Choroid plexus epithelial cell (primary cell): ENCODE results near the gene NOP9.
"Not testable (repeated sequence)": the region's sequence is repeated elsewhere in the genome, so short reads cannot be mapped to it uniquely, and the experiment has no call there.

Source experiments
- DNase-seq: peaks from one replicate; pipeline ENCODE4 v3.0.0-alpha.2; 2010; ENCODE audit warnings: low read depth
- H3K4me3 ChIP-seq: 2 replicates; pipeline ENCODE4 v1.5.1; 2011; ENCODE audit warnings: low read depth, mild to moderate bottlenecking, control low read depth, low read length, moderate library complexity
- TF ChIP-seq, protein P1 (sequence below): conservative IDR thresholded peaks from 2 replicates; pipeline ENCODE4 v1.5.1; 2011; ENCODE audit warnings: low read depth, mild to moderate bottlenecking, control low read depth, inconsistent platforms, low read length, moderate library complexity

NOP9 gene

DNA sequence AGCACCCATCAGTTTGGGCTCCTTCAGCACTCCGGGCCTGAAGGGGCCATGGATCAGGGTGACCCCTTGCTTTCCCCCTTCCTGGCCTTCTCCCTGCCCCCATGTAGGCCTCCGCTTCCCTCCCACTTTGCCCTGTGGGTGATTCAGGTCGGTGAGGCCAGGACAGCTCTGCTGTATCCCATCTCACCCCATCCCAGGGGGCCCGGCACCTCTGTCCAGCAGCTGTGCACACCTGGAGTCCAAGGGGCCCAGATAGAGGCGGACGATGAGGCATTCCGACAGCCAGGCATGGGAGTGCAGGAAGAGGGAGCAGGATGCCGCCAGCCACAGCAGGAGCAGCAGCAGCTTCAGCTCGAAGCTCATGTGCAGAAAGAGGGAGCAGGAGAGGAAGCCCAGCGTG is 23.0 kb downstream of the NOP9 start:
- H3K4me3 ChIP-seq: no peak overlapping the region
- TF ChIP-seq, protein P1, sequence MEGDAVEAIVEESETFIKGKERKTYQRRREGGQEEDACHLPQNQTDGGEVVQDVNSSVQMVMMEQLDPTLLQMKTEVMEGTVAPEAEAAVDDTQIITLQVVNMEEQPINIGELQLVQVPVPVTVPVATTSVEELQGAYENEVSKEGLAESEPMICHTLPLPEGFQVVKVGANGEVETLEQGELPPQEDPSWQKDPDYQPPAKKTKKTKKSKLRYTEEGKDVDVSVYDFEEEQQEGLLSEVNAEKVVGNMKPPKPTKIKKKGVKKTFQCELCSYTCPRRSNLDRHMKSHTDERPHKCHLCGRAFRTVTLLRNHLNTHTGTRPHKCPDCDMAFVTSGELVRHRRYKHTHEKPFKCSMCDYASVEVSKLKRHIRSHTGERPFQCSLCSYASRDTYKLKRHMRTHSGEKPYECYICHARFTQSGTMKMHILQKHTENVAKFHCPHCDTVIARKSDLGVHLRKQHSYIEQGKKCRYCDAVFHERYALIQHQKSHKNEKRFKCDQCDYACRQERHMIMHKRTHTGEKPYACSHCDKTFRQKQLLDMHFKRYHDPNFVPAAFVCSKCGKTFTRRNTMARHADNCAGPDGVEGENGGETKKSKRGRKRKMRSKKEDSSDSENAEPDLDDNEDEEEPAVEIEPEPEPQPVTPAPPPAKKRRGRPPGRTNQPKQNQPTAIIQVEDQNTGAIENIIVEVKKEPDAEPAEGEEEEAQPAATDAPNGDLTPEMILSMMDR: no peak
- no peak for DNase-seq

DNA sequence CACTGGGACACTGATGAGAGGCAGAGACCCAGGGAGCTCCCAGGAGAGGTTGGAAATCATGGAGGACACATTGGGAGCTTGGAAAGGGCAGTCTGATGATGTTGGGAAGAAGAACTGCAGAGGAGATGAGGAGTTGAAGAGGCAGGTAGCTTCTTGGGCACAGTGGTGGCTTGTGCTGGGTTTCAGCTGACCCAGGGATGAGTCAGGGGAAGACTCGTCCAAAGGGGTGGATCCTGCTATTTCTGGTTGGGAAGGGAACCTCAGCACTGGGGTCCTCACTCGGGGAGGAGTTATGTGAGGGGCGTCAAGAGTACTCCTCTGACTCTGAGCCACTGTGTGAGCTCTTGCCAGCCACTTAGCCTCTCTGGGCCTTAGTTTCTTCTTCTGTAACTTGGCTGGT is 23.7 kb downstream of the NOP9 start:
- no peak for DNase-seq
- TF ChIP-seq, protein P1: no peak

DNA sequence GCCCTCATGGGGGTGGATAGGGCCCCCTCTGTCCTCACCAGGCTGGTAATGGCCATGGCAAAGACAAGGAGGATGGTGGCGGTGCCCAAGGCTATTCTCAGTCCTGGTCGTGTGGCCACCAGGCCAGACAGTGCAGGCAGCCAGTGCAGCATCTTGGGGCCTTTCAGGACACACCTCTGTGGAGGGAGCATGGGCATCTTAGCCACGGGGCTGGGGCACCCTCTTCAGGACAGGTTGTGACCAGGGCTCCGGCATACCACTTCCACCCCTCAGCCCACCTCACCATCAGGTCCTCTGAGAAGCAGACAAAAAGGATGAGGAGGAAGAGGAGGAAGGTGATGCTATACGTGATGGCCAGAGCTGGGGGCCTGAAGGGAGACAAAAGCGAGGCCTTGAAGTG is 24.4 kb downstream of the NOP9 start:
- DNase-seq: no peak
- no peak overlapping the region for H3K4me3 ChIP-seq
- TF ChIP-seq, protein P1: no peak

More for the DNA sequence above, 23.7 kb downstream of the NOP9 start:
- no peak overlapping the region for H3K4me3 ChIP-seq

DNA sequence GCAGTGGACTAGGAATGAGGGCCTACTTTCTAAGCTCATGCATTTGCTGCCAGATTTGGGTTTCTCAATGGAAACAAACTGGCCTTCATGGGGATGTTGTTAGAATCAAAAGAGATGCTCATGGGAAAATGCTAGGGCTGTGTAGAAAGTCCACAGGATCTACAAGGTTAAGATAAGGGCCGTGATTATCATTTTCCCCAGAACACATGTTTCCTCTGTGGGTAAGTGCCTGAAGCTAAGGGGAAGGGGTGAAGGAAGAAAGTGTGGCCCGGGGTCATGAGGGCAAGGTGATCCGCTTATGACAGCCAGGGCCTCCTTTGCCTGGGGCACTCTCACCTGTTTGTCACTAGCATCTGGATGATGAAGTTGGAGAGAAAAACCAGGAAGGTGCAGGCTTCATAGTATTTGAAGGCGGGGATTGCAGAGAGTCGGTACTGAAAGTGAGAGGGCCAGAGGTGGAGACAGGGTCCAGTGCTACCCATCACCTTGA is 25.4 kb downstream of the NOP9 start:
- TF ChIP-seq, protein P1: no peak
- no peak for DNase-seq
- no peak overlapping the region for H3K4me3 ChIP-seq

DNA sequence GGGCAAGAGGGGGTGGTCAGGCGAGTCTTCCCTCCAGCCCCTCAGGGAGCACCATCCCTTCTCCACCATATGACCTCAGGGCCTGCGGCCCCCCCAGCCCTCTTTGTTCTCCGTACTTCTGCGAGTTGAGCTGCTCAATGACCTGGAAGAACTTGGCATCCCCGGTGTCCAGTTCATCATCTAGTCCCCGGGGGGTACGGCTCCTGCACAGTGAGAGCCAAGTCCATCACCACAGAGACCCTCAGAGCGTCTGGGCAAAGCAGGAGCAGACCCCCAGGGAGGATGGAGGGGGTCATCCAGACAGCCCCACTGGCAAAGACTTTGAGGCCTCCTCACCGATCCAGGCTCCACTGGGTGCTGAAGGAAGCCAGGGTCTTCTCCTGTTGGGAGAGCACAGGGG is 26.3 kb downstream of the NOP9 start:
- DNase-seq: no peak
- TF ChIP-seq, protein P1: no peak
- no peak overlapping the region for H3K4me3 ChIP-seq

DNA sequence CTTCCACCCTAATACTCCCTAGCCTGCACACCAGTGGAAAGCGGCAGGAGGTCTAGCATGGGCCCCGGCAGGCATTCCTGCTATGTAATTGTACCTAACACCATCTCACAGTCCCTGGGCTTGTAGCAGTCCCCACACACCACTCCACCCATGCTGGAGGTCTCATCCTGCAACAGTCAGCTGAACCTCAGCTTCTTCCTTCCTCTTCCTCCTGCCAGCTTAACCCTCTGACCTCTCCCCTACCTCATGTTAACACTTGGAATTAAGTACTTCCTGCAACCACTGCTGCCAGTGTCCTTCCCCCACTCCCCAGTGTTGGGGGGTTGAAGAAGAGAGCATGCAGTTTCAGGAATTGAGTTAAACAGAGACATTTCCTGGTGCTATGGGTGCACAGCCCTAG is 27.7 kb downstream of the NOP9 start:
- TF ChIP-seq, protein P1: no peak
- no peak for DNase-seq
- H3K4me3 ChIP-seq: no peak overlapping the region

DNA sequence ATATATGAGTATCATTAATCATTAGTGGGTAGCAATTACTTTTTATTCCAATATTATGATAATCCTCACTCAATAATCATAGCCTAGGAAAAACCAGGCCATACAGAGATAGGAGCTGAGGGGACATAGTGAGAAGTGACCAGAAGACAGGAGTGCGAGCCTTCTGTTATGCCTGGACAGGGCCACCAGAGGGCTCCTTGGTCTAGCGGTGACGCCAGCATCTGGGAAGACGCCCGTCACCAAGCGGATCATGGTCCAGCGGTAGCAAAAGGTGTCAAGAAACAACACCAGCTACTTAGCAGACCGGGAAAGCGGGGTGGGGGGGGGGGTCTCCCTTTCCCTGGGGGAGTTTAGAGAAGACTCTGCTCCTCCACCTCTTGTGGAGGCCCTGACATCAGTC is 28.3 kb downstream of the NOP9 start:
- H3K4me3 ChIP-seq: not testable (repeated sequence)
- DNase-seq: peak; percentile 41
- TF ChIP-seq, protein P1: peak; percentile 45
